ENCODE data around the gene THRB. TPM values are rescaled to one million over a fixed set of nuclear protein-coding genes. Genes with fewer than 3 reads are reported as not detected.

THRB gene
- total RNA-seq, 4 donors from 2014 or later, result 19.8 to 25.8 (median 23.4) TPM

DNA sequence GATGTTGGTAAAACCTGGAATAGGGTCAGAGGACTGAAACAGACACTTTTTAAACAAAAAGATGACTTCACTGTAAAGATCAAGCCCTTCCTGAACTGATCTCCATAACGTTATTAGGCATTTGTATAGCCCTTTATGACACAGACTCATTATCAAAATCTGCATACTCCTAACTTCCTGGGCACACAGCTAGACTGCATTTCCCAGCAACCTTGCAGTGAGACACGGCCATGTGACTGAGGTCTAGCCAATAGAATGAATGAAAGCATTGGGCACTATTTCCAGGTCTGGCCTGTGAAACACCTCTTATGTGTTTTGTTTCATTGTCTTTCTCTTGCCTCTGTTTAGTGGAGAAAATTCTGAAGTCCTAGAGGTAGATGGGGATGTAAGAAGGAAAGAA is 279.1 kb downstream of the THRB start:
- no peak overlapping the region for H3K4me3 ChIP-seq (ENCODE audit: low read depth, poor library complexity, severe bottlenecking)
- DNase-seq (ENCODE audit: low spot score in 2 of 2), result no peak
- intact Hi-C loops (cut with DNase I; ENCODE audit: low total_unique reads), result no loop called here
- 83 to 85% methylated on average over 2 of the region's 2 CpGs for WGBS, 2 donors
- TF ChIP-seq, protein P1, sequence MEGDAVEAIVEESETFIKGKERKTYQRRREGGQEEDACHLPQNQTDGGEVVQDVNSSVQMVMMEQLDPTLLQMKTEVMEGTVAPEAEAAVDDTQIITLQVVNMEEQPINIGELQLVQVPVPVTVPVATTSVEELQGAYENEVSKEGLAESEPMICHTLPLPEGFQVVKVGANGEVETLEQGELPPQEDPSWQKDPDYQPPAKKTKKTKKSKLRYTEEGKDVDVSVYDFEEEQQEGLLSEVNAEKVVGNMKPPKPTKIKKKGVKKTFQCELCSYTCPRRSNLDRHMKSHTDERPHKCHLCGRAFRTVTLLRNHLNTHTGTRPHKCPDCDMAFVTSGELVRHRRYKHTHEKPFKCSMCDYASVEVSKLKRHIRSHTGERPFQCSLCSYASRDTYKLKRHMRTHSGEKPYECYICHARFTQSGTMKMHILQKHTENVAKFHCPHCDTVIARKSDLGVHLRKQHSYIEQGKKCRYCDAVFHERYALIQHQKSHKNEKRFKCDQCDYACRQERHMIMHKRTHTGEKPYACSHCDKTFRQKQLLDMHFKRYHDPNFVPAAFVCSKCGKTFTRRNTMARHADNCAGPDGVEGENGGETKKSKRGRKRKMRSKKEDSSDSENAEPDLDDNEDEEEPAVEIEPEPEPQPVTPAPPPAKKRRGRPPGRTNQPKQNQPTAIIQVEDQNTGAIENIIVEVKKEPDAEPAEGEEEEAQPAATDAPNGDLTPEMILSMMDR (IDR thresholded peaks at IDR 0.05), result no peak
- TF ChIP-seq POLR2A (IDR thresholded peaks at IDR 0.05), result no peak

DNA sequence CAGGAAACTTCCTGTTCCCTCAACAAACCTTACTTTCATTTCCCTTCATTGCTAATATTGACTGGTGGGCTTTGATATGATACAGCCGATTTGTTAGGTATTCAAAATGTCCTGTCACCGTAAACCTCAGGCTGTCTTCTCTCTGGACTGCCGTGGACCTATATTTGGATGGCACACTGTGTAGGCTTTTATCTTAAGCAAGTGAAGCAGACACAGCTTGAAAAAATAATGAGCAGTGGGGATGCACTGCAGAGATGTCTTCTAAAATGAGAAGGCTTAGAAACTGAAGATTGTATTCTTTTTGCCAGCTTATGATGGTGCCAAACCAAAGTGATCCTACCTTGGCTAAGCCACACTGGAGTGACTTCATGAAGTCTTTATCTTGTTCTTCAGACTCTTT is 283.3 kb downstream of the THRB start:
- intact Hi-C loops (cut with DNase I; ENCODE audit: low total_unique reads), result no loop called here
- no peak overlapping the region for H3K4me3 ChIP-seq (ENCODE audit: low read depth, poor library complexity, severe bottlenecking)
- DNase-seq (ENCODE audit: low spot score in 2 of 2), result no peak
- 81 to 86% methylated on average over 3 of the region's 3 CpGs for WGBS, 2 donors
- TF ChIP-seq POLR2A (IDR thresholded peaks at IDR 0.05), result no peak
- TF ChIP-seq, protein P1 (IDR thresholded peaks at IDR 0.05), result no peak

DNA sequence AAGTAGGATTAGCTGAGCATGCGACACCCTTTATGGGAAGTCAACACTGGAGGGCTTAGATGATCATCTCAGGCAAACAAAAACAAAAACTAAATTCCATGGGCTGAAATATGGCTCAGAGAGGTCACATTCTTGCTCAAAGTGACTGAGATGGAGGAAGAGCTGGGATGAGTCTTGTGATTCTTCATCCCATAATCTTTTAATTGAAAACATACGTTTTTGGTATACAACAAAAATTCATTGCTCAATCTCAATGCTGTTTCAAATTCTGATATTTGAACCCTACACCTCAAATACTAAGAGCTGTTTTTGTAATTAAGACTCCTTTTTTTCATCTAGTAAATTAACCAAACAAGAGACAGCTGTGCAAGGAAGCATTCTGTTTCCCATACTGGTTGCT is 292.6 kb downstream of the THRB start:
- TF ChIP-seq POLR2A (IDR thresholded peaks at IDR 0.05), result no peak
- TF ChIP-seq, protein P1 (IDR thresholded peaks at IDR 0.05), result no peak
- WGBS, 2 donors, result 63 to 70% methylated on average over 2 of the region's 2 CpGs
- DNase-seq (ENCODE audit: low spot score in 2 of 2), result no peak
- intact Hi-C loops (cut with DNase I; ENCODE audit: low total_unique reads), result no loop called here
- H3K4me3 ChIP-seq (ENCODE audit: low read depth, poor library complexity, severe bottlenecking), result no peak overlapping the region

DNA sequence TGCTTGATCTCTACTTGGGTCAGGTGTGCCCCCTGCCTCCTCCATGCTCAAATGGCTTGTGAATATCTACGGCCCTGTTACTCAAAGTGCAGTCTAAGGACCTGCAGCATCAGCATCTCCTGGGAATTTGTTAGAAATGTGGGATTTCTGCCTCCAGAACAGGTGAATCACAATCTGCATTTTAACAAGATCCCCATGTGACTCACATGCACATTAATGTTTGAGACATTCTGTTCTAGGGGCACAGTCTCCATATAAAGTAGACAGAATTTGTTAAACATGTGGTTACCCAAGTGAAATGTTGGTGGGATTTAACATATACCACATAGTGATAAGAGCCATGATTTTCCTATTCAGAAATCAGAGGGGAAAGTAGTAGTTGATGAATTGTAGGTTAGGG is 293.3 kb downstream of the THRB start:
- no peak overlapping the region for H3K4me3 ChIP-seq (ENCODE audit: low read depth, poor library complexity, severe bottlenecking)
- intact Hi-C loops (cut with DNase I; ENCODE audit: low total_unique reads), result no loop called here
- no peak for TF ChIP-seq POLR2A (IDR thresholded peaks at IDR 0.05)
- TF ChIP-seq, protein P1 (IDR thresholded peaks at IDR 0.05), result no peak
- WGBS, 2 donors, result 93 to 95% methylated on average over 1 of the region's 1 CpG
- no peak for DNase-seq (ENCODE audit: low spot score in 2 of 2)

DNA sequence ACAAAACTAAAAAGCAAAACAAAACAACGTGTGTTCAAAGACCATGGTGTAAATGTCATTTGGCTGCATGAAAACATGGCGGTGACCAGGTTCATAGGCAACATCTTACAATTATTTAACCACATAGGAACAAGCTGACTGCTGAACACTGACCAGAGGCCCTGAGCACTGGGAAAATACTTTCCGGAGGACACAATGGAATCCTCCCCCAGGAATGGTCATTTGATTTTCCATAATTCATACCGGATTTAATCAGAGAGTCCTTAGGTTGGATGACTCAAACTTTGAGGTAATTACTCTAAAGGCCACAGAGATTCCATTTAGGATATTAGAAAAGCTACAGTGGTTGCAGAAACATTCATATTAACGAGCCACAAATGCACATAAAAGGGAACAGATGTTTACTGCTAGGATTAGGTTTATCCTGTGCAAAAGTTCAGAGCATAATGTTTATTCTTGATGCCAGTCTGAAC is 294.8 kb downstream of the THRB start:
- intact Hi-C loops (cut with DNase I; ENCODE audit: low total_unique reads), result no loop called here
- H3K4me3 ChIP-seq (ENCODE audit: low read depth, poor library complexity, severe bottlenecking), result no peak overlapping the region
- TF ChIP-seq, protein P1 (IDR thresholded peaks at IDR 0.05), result no peak
- no peak for TF ChIP-seq POLR2A (IDR thresholded peaks at IDR 0.05)
- WGBS, 2 donors, result 60 to 61% methylated on average over 5 of the region's 5 CpGs
- no peak for DNase-seq (ENCODE audit: low spot score in 2 of 2)

DNA sequence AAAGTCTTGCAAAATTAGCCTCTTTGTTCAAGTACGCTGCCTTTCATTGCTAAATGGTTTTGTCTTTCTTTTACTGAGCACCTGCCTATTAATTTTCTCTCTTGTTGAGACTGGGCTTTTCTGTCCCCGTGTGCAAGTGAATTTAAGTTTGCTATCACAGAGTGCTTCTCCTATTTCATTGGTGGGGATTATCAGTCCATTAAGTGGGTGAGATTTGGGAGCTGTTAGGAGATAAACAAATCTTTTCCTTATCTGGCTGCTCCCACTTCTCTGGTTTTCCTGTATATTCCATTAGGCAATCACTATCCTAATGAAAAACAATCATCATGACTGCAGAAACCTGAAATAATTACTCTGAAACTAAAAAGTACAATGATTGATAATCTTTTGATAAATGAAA is 295.4 kb downstream of the THRB start:
- no peak for TF ChIP-seq POLR2A (IDR thresholded peaks at IDR 0.05)
- TF ChIP-seq, protein P1 (IDR thresholded peaks at IDR 0.05), result no peak
- intact Hi-C loops (cut with DNase I; ENCODE audit: low total_unique reads), result no loop called here
- no peak overlapping the region for H3K4me3 ChIP-seq (ENCODE audit: low read depth, poor library complexity, severe bottlenecking)
- DNase-seq (ENCODE audit: low spot score in 2 of 2), result no peak
- 89 to 91% methylated on average over 2 of the region's 2 CpGs for WGBS, 2 donors
